ENCODE results near the gene RFXANK. TPM values are rescaled to one million over a fixed set of nuclear protein-coding genes. Genes with fewer than 3 reads are reported as not detected.

Gene RFXANK
- polyA plus RNA-seq, 1 experiment = 53.3 TPM

- DNase-seq (ENCODE audit: low read depth, low spot score) = no peak
- ChIA-PET POLR2A (no interaction called here), CTCF (no interaction called here)
- peaks cover 4% of the 10 kb centered on the region for H3K27me3 ChIP-seq (ENCODE audit: control insufficient read depth, insufficient read depth, low read length)
- TF ChIP-seq CTCF (IDR thresholded peaks at IDR 0.05; ENCODE audit: low read depth, low read length) = no peak
- peaks cover 14% of the 10 kb centered on the region for H3K9me3 ChIP-seq (ENCODE audit: control insufficient read depth, insufficient read depth, low read length)
- H3K4me3 ChIP-seq (ENCODE audit: low read depth, low read length) = no peak overlapping the region
- H3K27ac ChIP-seq (ENCODE audit: low read depth, low read length) = no peak overlapping the region
Measured at GRCh38 chr19:19238126-19238894, 46.3 kb downstream of the RFXANK start.

GRCh38 chr19:19239675-19240074 is 47.6 kb downstream of the RFXANK start:
- ChIA-PET CTCF (no interaction called here), POLR2A (no interaction called here)
- DNase-seq (ENCODE audit: low read depth, low spot score) = no peak
- Histone ChIP-seq H3K4me3 (ENCODE audit: low read depth, low read length) (no peak overlapping the region), H3K9me3 (ENCODE audit: control insufficient read depth, insufficient read depth, low read length) (peaks cover 4% of the 10 kb centered on the region), H3K27me3 (ENCODE audit: control insufficient read depth, insufficient read depth, low read length) (peaks cover 4% of the 10 kb centered on the region), H3K27ac (ENCODE audit: low read depth, low read length) (no peak overlapping the region)
- no peak for TF ChIP-seq CTCF (IDR thresholded peaks at IDR 0.05; ENCODE audit: low read depth, low read length)

GRCh38 chr19:19240476-19240875 is 48.4 kb downstream of the RFXANK start:
- H3K27me3 ChIP-seq (ENCODE audit: control insufficient read depth, insufficient read depth, low read length) = peaks cover 6% of the 10 kb centered on the region
- TF ChIP-seq CTCF (IDR thresholded peaks at IDR 0.05; ENCODE audit: low read depth, low read length) = no peak
- H3K9me3 ChIP-seq (ENCODE audit: control insufficient read depth, insufficient read depth, low read length) = no peaks in the 10 kb centered on the region
- POLR2A ChIA-PET = no interaction called here
- no peak for DNase-seq (ENCODE audit: low read depth, low spot score)
- CTCF ChIA-PET = no interaction called here
- H3K27ac ChIP-seq (ENCODE audit: low read depth, low read length) = no peak overlapping the region
- H3K4me3 ChIP-seq (ENCODE audit: low read depth, low read length) = no peak overlapping the region

GRCh38 chr19:19250196-19250801 is 58.2 kb downstream of the RFXANK start:
- POLR2A ChIA-PET = no interaction called here

More at GRCh38 chr19:19250196-19250801, 58.2 kb downstream of the RFXANK start:
- TF ChIP-seq CTCF (IDR thresholded peaks at IDR 0.05; ENCODE audit: low read depth, low read length) = no peak
- H3K27me3 ChIP-seq (ENCODE audit: control insufficient read depth, insufficient read depth, low read length) = peaks cover 18% of the 10 kb centered on the region
- CTCF ChIA-PET = no interaction called here
- no peak overlapping the region for H3K27ac ChIP-seq (ENCODE audit: low read depth, low read length)
- H3K9me3 ChIP-seq (ENCODE audit: control insufficient read depth, insufficient read depth, low read length) = no peaks in the 10 kb centered on the region
- no peak overlapping the region for H3K4me3 ChIP-seq (ENCODE audit: low read depth, low read length)
- DNase-seq (ENCODE audit: low read depth, low spot score) = no peak

Small RNA genes lying within 50 kb of the gene (small RNA-seq; reads per million reads assigned to genes)
- gene RNU6-1028P (ENCODE audit: insufficient read length, low read depth) = not detected

Other genes with a start within 250 kb of the RFXANK start
- gene SUGP2, start 158.7 kb upstream of the RFXANK start, polyA plus RNA-seq (2011; rRNA removed) = 39.2 and 44.2 TPM in 2 replicates
- gene ARMC6, start 158.7 kb upstream of the RFXANK start, polyA plus RNA-seq (2011; rRNA removed) = 18.9 and 26.4 TPM in 2 replicates
- gene SLC25A42, start 128.3 kb upstream of the RFXANK start, polyA plus RNA-seq (2011; rRNA removed) = 3.7 and 4.8 TPM in 2 replicates
- 16.0 and 21.7 TPM in 2 replicates for gene TMEM161A, start 53.8 kb upstream of the RFXANK start, polyA plus RNA-seq (2011; rRNA removed)
- 0.38 and 0.74 TPM in 2 replicates for gene MEF2B, start 22.0 kb upstream of the RFXANK start, polyA plus RNA-seq (2011; rRNA removed)
- 16.6 and 18.5 TPM in 2 replicates for gene BORCS8, start 106 bp upstream of the RFXANK start, polyA plus RNA-seq (2011; rRNA removed)
- 3.8 and 4.1 TPM in 2 replicates for gene NR2C2AP, start 11.2 kb downstream of the RFXANK start, polyA plus RNA-seq (2011; rRNA removed)
- gene NCAN, start 19.7 kb downstream of the RFXANK start, polyA plus RNA-seq (2011; rRNA removed) = not detected in 2 replicates
- gene TM6SF2, start 81.0 kb downstream of the RFXANK start, polyA plus RNA-seq (2011; rRNA removed) = 0.86 and 1.0 TPM in 2 replicates
- gene SUGP1, start 128.3 kb downstream of the RFXANK start, polyA plus RNA-seq (2011; rRNA removed) = 25.2 and 34.9 TPM in 2 replicates
- gene MAU2, start 128.6 kb downstream of the RFXANK start, polyA plus RNA-seq (2011; rRNA removed) = 14.7 and 20.0 TPM in 2 replicates
- gene GATAD2A, start 213.4 kb downstream of the RFXANK start, polyA plus RNA-seq (2011; rRNA removed) = 22.0 and 23.4 TPM in 2 replicates